Stimulated activated naive CD8-positive, alpha-beta T cell treated with anti-CD3 and anti-CD28 coated beads, Interleukin-15, amount 100 ng/mL, for 72 hours (primary cell): ENCODE results near the gene PCNA.
"Not testable (repeated sequence)": the region's sequence is repeated elsewhere in the genome, so short reads cannot be mapped to it uniquely, and the experiment has no call there.

Experiments used
- ATAC-seq: fragments of 150-1000 bp; cut with Tn5 transposase; 2 replicates; pipeline ENCODE4 v1.10.0; 2021; ENCODE audit warnings: mild to moderate bottlenecking, moderate library complexity
- DNase-seq, 2 donors: peaks; one replicate each; pipeline ENCODE4 v3.0.0; 2021 to 2022
- H3K27ac Mint-ChIP-seq, 2 donors: one replicate each; pipeline ENCODE4 v1.8.0; 2022; ENCODE audit warnings: mild to moderate bottlenecking in 2 of 2, mixed read lengths in 2 of 2, moderate library complexity in 2 of 2
- H3K27me3 Mint-ChIP-seq: one replicate; pipeline ENCODE4 v1.8.0; 2022; ENCODE audit warnings: mixed read lengths
- H3K4me1 Mint-ChIP-seq: one replicate; pipeline ENCODE4 v1.8.0; 2022; ENCODE audit warnings: mild to moderate bottlenecking, mixed read lengths
- H3K4me3 Mint-ChIP-seq, 2 donors: one replicate each; pipeline ENCODE4 v1.8.0; 2022; ENCODE audit warnings: mild to moderate bottlenecking in 2 of 2, mixed read lengths in 2 of 2, moderate library complexity in 1 of 2
- H3K9me3 Mint-ChIP-seq, 2 donors: one replicate each; pipeline ENCODE4 v1.8.0; 2022; ENCODE audit warnings: mixed read lengths in 2 of 2

Gene PCNA

DNA sequence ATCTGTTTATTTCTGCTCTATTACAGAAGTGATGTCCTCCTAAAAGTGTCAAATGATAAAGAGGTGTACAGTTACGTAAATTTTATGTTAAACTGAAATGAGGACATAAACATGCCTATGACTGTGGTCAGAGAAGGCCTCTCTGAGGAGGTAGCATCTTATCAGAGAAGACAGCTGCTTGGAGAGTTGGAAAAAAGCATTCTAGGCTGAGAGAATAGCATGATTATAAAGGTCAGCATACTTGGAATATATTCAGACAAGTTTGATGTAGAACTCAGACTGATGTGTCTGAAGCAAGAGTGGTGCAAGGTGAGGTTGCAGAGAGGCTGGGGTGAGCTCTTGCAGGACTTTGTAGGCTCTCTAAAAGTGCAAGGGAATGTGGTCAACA is 3.1 kb upstream of the PCNA start:
- no peaks in the 10 kb centered on the region for H3K9me3 Mint-ChIP-seq
- DNase-seq (no peak), ATAC-seq (no peak)
- no peak overlapping the region for H3K27ac Mint-ChIP-seq
- no peaks in the 10 kb centered on the region for H3K27me3 Mint-ChIP-seq
- H3K4me1 Mint-ChIP-seq = peaks cover 58% of the 10 kb centered on the region
- no peak overlapping the region for H3K4me3 Mint-ChIP-seq

DNA sequence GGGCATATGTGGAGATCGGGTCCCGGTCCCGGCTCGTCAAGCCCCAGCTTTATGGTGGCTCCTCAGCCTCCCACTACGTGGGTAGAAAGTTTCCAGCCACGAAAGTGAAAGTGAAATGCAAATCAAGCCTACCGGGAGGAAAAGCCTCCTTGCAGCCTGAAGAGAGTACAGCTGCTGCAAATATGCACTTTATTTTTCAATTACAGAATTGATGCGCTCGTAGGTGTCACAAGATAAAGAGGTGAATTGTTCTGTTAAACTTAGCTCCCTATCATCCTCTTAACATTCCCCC is 373 bp upstream of the PCNA start:
- peak overlapping the region; percentile 94 for H3K4me3 Mint-ChIP-seq
- ATAC-seq (no peak), DNase-seq (no peak)
- H3K4me1 Mint-ChIP-seq = peaks cover 67% of the 10 kb centered on the region
- H3K27me3 Mint-ChIP-seq = no peaks in the 10 kb centered on the region
- H3K27ac Mint-ChIP-seq = peak overlapping the region; percentile 95 to 97
- H3K9me3 Mint-ChIP-seq = no peaks in the 10 kb centered on the region

DNA sequence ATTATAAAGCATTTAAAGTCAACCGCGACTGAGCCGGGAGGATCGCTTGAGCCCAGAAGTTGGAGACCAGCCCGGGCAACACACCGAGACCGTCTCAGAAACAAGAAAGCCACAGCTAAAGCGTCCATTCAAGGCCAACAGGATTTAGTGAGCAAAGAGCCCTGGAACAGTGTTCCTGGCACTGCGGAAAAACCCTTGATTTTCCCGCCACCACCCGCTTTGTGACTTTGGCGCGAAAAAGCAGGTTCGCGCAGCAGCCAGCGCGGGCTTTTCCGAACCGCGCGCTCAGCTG is 669 bp downstream of the PCNA start:
- Mint-ChIP-seq H3K27me3 (no peaks in the 10 kb centered on the region), H3K9me3 (no peaks in the 10 kb centered on the region), H3K4me3 (peak overlapping the region; percentile 94), H3K27ac (peak overlapping the region; percentile 95 to 97), H3K4me1 (peaks cover 68% of the 10 kb centered on the region)
- DNase-seq (no peak), ATAC-seq (no peak)

DNA sequence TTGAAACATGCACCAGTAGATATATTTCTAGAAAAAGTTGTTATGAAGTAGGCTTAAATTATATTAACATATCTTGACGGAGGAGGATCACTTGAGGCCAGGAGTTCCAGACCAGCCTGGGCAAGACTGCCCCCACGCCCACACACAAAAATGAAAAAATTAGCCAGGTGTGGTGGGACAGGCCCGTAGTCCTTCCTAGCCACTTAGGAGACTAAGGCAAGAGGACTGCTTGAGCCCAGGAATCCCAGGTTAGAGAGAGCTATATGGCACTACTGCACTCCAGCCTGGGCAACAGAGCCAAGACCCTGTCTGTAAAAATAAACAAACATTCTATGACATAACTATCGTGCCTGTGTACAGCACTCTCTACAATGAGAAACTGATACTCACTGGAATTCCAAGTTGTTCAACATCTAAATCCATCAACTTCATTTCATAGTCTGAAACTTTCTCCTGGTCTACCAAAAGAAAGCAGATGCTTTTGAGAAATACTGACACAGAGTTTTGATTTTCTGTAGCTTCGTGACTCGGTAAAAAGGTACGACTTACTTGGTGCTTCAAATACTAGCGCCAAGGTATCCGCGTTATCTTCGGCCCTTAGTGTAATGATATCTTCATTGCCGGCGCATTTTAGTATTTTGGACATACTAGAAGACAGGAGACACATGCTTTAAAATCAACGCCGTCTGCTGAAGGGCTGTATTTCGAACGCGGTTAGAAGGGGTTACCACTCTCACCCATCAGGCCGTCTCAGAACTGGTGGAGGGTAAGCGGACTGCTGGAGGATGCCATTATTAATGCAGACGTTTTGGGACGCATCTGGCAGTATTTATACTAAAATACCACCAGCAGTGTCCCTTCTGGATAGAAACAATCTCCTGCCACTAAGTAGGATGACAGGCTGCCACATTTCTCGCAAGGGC is 1.3 kb downstream of the PCNA start:
- ATAC-seq = no peak
- DNase-seq = peak in 1 of 2 donors; percentile 23
- no peaks in the 10 kb centered on the region for H3K27me3 Mint-ChIP-seq
- H3K9me3 Mint-ChIP-seq = no peaks in the 10 kb centered on the region
- H3K4me1 Mint-ChIP-seq = peaks cover 74% of the 10 kb centered on the region
- H3K27ac Mint-ChIP-seq = peak overlapping the region; percentile 95 to 97
- peak overlapping the region; percentile 94 for H3K4me3 Mint-ChIP-seq

DNA sequence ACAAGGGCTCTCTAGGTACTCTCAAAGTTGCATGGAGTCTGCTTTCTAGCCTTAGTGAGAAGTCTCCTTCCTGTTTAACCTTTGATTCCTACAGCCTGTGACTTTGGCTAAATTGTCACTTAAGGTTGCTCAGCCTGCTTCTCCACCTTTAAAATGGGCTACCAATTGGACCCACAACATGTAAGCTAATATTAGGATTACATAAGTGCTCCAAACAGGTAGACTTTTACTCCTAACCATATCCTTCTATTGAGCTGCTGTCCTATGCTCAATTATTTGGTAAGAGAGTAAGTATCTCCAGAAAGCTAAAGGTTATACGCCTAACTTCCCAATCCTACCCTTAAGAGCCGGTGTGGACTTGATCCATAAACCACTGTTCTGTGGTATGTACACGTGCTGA is 2.9 kb downstream of the PCNA start:
- no peak for ATAC-seq
- no peak for DNase-seq
- Mint-ChIP-seq H3K27ac (peak overlapping the region; percentile 95 to 97), H3K4me3 (peak overlapping the region; percentile 94), H3K27me3 (no peaks in the 10 kb centered on the region), H3K4me1 (peaks cover 72% of the 10 kb centered on the region), H3K9me3 (no peaks in the 10 kb centered on the region)

DNA sequence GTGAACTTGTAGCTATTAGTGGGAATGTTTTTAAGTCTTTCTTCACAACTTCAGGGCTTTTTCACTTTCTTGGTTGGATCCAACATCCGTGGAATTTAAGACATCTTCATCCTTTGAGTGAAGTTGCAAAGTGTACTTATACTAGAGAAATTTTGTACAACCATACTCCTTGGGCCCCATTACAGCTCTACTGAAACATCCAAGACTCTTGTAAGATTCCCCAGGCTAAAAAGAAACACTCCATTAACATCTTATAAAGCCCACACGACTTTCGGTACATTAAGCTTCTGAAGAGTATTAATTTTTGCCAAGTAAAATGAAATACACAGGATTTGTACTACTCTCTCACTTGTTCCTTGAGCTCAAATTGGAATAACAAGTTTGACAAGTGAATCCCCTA is 5.4 kb downstream of the PCNA start:
- no peaks in the 10 kb centered on the region for H3K9me3 Mint-ChIP-seq
- no peaks in the 10 kb centered on the region for H3K27me3 Mint-ChIP-seq
- peak overlapping the region in 1 of 2 donors; percentile 98 for H3K27ac Mint-ChIP-seq
- ATAC-seq (no peak), DNase-seq (no peak)
- H3K4me3 Mint-ChIP-seq = peak overlapping the region; percentile 67 to 90
- H3K4me1 Mint-ChIP-seq = peaks cover 59% of the 10 kb centered on the region

DNA sequence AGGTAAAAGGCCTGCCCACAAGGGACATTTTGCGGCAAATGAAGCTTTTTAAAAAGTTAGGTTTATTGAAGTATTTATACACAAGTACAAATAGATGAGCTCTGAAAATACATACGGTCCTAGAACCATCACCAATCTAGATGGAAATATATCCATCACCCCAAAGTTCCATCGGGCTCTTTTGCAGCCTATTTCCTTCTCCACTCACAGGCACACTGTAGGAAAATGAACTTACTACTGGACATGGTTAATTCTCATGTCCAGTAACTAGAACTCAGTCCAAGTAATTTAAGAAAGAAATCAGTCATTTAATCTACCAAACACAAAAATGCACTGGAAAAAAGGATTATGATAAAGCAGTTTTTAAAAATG is 6.2 kb downstream of the PCNA start:
- Mint-ChIP-seq H3K4me1 (peaks cover 59% of the 10 kb centered on the region), H3K4me3 (peak overlapping the region; percentile 90 to 99), H3K9me3 (no peaks in the 10 kb centered on the region), H3K27me3 (no peaks in the 10 kb centered on the region), H3K27ac (peak overlapping the region; percentile 74 to 98)
- no peak for DNase-seq
- ATAC-seq = no peak

DNA sequence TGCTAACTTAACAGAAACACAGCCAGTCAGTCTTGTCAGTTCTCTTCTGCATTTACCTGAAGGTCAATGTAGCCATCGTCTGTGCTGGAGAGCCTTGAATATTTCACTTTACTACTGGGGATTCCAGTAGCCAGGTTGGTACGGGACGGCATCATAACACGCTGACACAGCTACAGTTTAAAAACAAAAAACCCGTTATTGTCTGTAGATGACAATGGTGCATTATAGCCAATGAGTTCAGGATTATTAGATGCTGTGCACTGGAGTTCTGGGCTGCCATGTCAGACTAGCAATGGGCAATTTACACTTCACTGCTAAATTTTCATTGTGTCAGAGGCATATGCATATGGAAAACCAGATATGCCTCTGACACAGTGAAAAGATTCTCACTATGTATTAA is 10.5 kb downstream of the PCNA start:
- Mint-ChIP-seq H3K4me3 (no peak overlapping the region), H3K9me3 (no peaks in the 10 kb centered on the region)
- no peak for DNase-seq

DNA sequence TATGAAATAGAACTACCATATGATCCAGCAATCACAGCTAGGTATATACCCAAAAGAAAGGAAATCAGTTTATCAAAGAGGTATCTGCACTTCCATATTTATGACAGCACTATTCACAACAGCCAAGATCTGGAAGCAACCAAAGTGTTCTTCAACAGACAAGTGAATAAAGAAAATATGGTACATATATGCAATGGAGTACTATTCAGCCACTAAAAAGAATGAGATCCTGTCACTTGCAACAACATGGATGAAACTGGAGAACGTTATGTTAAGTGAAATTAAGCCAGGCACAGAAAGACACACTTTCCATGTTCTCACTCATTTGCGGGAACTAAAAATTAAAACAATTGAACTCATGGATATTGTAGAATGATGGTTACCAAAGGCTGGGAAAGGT is 15.3 kb downstream of the PCNA start:
- H3K9me3 Mint-ChIP-seq = no peaks in the 10 kb centered on the region
- no peaks in the 10 kb centered on the region for H3K27me3 Mint-ChIP-seq
- DNase-seq = no peak
- H3K4me3 Mint-ChIP-seq = no peak overlapping the region
- peak overlapping the region in 1 of 2 donors; percentile 54 for H3K27ac Mint-ChIP-seq
- no peak for ATAC-seq
- peaks cover 24% of the 10 kb centered on the region for H3K4me1 Mint-ChIP-seq

More for the DNA sequence above, 10.5 kb downstream of the PCNA start:
- no peaks in the 10 kb centered on the region for H3K27me3 Mint-ChIP-seq
- ATAC-seq = no peak
- H3K27ac Mint-ChIP-seq = no peak overlapping the region
- H3K4me1 Mint-ChIP-seq = peaks cover 24% of the 10 kb centered on the region

DNA sequence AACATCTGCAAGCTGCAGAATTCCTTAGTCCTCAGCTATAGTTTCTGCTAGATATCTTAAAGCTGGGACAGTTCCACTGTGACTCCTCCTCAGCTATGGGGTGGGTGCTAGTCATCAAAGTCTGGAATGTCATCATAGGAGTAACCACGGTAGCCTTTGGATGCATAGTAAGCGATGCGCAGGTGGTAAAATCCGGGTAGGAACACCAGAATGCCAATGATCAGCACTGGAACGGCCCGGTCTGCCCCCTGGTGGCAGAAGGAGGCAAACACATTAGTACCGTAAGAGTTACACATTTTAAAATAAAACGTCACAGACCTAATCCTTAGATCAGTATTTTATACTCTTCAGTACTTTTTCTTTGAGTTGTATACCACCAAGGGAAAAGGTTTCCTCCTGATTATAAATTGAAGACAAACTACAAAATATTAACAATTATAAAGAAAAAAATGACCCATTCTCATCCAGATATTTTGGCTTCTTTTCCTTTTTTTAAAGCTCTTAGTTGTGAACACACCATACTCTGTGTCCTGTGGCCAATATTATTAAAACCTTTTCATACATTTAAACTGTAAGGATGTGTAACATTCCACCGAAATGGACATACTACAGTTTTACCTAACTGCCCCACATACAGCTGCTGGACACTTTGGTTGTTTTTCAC is 18.9 kb downstream of the PCNA start:
- DNase-seq (peak; percentile 52 to 59), ATAC-seq (peak; percentile 78)
- H3K9me3 Mint-ChIP-seq = no peaks in the 10 kb centered on the region
- no peak overlapping the region for H3K27ac Mint-ChIP-seq
- no peaks in the 10 kb centered on the region for H3K27me3 Mint-ChIP-seq
- no peak overlapping the region for H3K4me3 Mint-ChIP-seq
- H3K4me1 Mint-ChIP-seq = peaks cover 24% of the 10 kb centered on the region

DNA sequence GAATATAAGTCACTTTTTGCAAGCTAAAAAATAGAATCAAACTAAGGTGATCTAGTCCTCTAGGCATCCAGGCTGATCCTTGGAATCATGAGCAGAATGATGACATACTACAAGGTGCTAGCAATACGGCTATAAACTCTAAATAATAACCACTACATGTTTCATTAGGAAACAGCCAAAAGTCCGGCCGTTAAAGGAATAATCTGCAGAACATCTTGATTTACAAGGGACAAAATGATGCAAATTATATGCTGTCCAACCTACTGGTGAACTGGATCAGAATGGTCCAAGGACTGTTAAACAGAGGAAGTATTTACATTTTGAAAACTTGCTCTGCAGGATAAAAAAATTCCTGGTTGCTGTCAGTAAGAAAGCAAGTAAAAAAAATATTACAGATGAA is 19.8 kb downstream of the PCNA start:
- H3K9me3 Mint-ChIP-seq, H3K27me3 Mint-ChIP-seq, H3K4me3 Mint-ChIP-seq, H3K27ac Mint-ChIP-seq, DNase-seq, ATAC-seq: not testable (repeated sequence)
- H3K4me1 Mint-ChIP-seq = peaks cover 24% of the 10 kb centered on the region

DNA sequence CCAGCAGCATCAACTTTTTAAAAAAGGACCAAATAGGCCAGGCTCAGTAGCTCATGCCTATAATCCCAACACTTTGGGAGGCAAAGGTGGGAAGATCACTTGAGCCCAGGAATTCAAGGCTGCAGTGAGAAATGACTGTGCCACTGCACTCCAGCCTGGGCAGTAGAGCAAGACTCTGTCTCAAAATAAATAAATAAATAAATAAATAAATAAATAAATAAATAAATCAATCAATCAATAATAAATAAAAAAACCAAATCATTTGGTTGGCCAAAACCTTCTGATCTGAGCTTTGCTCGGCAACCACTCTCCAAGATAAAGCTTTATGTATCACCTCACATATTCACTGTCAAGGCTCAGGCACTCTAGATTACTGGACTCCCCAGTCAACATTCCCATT is 20.7 kb downstream of the PCNA start:
- not testable (repeated sequence) for H3K27me3 Mint-ChIP-seq, H3K4me3 Mint-ChIP-seq, H3K9me3 Mint-ChIP-seq, ATAC-seq, H3K27ac Mint-ChIP-seq, DNase-seq
- peaks cover 18% of the 10 kb centered on the region for H3K4me1 Mint-ChIP-seq

DNA sequence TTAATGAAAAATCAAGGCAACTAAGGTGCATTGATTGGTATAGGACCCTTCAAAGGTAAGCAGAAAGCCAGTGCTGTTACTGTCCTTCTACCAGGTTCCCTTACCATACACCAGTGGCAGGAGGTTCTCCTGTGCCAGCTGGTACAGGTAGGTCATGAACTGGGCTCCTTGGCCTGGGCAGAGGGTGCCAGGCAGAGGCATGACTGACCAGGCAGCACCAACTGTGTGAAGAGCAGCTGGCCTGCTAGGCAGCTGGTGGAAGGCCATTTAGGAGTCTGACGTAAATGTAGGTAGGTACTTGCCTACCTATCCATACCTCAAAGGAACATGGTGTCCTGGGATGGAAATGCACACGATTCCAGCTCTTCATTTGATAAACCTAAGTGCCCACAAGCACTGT is 23.3 kb downstream of the PCNA start:
- no peak for DNase-seq
- peak overlapping the region; percentile 47 to 71 for H3K27ac Mint-ChIP-seq

DNA sequence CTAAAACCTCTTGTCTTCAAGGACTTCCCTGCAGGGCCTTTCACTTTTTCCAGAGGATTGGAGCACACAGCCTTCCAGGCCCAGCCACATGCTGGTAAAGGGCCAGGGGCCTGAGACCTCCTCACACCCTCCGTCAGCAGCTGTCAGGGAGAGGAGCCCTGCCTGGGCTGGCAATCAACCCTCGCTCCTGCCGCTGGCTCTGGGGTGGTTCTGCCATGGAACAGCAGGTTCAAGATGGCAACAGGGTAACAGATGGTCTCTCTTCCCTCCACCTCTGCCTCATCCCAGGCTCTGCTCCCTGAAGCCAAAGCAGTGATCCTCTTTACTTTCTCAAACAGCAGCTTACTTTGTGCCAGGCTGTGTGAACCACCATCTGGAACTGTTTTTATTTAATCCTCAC is 23.8 kb downstream of the PCNA start:
- Mint-ChIP-seq H3K27ac (peak overlapping the region in 1 of 2 donors; percentile 6), H3K4me1 (peaks cover 5% of the 10 kb centered on the region), H3K4me3 (no peak overlapping the region), H3K9me3 (no peaks in the 10 kb centered on the region), H3K27me3 (no peaks in the 10 kb centered on the region)
- DNase-seq = no peak
- no peak for ATAC-seq

More for the DNA sequence above, 23.3 kb downstream of the PCNA start:
- Mint-ChIP-seq H3K4me3 (no peak overlapping the region), H3K27me3 (no peaks in the 10 kb centered on the region), H3K4me1 (peaks cover 11% of the 10 kb centered on the region), H3K9me3 (no peaks in the 10 kb centered on the region)
- no peak for ATAC-seq

DNA sequence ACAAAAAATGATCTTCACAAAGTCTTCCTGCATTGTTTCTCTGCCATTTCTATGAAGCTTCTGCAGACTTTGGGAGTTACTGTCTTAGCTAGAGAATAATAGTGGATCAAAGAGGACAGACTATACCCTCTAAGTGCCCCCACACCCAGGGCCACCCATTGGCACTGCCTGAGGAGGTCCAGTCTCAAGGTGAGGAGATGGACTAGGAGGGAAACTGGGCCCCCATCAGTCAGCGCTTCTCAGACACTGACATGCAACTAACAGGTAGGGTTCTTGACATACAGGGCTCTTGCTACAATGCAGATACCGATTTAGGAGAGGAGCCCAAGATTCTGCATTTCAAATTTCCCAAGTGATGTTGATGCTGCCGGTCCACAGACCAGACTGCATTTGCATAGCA is 24.3 kb downstream of the PCNA start:
- no peak overlapping the region for H3K4me3 Mint-ChIP-seq
- peaks cover 4% of the 10 kb centered on the region for H3K4me1 Mint-ChIP-seq
- ATAC-seq = no peak
- H3K27me3 Mint-ChIP-seq = no peaks in the 10 kb centered on the region
- no peaks in the 10 kb centered on the region for H3K9me3 Mint-ChIP-seq
- peak overlapping the region; percentile 17 to 45 for H3K27ac Mint-ChIP-seq
- no peak for DNase-seq

DNA sequence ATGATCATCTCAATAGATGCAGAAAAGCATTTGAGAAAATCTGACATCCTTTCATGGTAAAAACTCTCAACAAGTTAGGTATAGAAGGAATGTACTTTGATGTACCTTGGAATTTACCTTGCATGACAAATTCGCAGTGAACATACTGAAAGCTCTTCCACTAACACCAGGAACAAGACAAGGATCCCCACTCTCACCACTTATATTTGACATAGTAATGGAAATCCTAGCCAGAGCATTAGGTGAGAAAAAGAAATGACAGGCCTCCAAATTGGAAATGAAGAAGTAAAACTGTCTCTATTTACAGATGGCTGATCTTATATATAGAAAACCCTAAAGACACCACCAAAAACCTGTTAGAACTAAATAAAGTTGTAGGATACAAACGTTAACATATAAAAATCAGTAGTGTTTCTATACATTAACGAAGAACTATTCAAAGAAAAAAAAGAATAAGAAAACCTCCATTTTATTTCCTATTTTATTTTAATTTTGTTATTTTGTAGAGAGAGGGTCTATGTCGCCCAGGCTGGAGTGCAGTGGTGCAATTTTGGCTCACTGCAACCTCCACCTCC is 26.9 kb downstream of the PCNA start:
- DNase-seq = no peak
- Mint-ChIP-seq H3K9me3 (no peaks in the 10 kb centered on the region), H3K4me1 (peaks cover 20% of the 10 kb centered on the region), H3K27ac (no peak overlapping the region), H3K4me3 (no peak overlapping the region), H3K27me3 (no peaks in the 10 kb centered on the region)
- ATAC-seq = no peak
